ENCODE measurements around the gene FARS2.
A peak's percentile ranks its signal among the peaks of the same experiment; 100 is the strongest.
"Not testable (repeated sequence)": the region's sequence is repeated elsewhere in the genome, so short reads cannot be mapped to it uniquely, and the experiment has no call there.

The FARS2 gene

GRCh38 chr6:5680095-5680494 lies 418.8 kb downstream of the FARS2 start:
- whole genome bisulfite sequencing, 2 experiments (ENCODE audit: insufficient coverage in 2 of 2) = 68 to 69% methylated on average over 3 to 4 of the region's 5 CpGs
- Histone ChIP-seq H3K4me1 (ENCODE audit: control insufficient read depth, insufficient read depth, low read length, poor library complexity, severe bottlenecking) (peaks cover 3% of the 10 kb centered on the region), H3K4me3 (ENCODE audit: extremely low read depth, insufficient read depth, low read length, poor library complexity, severe bottlenecking) (no peak overlapping the region), H3K27ac (ENCODE audit: low read depth, low read length, severe bottlenecking) (no peak overlapping the region), H3K9me3 (ENCODE audit: control insufficient read depth, low read length) (no peaks in the 10 kb centered on the region), H3K36me3 (ENCODE audit: control insufficient read depth, insufficient read depth, low read length) (no peaks in the 10 kb centered on the region)

GRCh38 chr6:5681480-5681879 lies 420.2 kb downstream of the FARS2 start:
- no peaks in the 10 kb centered on the region for H3K9me3 ChIP-seq (ENCODE audit: control insufficient read depth, low read length)
- peaks cover 3% of the 10 kb centered on the region for H3K4me1 ChIP-seq (ENCODE audit: control insufficient read depth, insufficient read depth, low read length, poor library complexity, severe bottlenecking)
- H3K36me3 ChIP-seq (ENCODE audit: control insufficient read depth, insufficient read depth, low read length) = no peaks in the 10 kb centered on the region
- 78 to 93% methylated on average over 2 of the region's 4 CpGs for WGBS, 2 experiments (ENCODE audit: insufficient coverage in 2 of 2)
- H3K4me3 ChIP-seq (ENCODE audit: extremely low read depth, insufficient read depth, low read length, poor library complexity, severe bottlenecking) = no peak overlapping the region
- H3K27ac ChIP-seq (ENCODE audit: low read depth, low read length, severe bottlenecking) = no peak overlapping the region

GRCh38 chr6:5682530-5682929 lies 421.2 kb downstream of the FARS2 start:
- no peak overlapping the region for H3K4me3 ChIP-seq (ENCODE audit: extremely low read depth, insufficient read depth, low read length, poor library complexity, severe bottlenecking)
- H3K27ac ChIP-seq (ENCODE audit: low read depth, low read length, severe bottlenecking) = no peak overlapping the region
- H3K9me3 ChIP-seq (ENCODE audit: control insufficient read depth, low read length) = no peaks in the 10 kb centered on the region
- 94 to 96% methylated on average over 4 of the region's 4 CpGs for WGBS, 2 experiments (ENCODE audit: insufficient coverage in 2 of 2)
- H3K4me1 ChIP-seq (ENCODE audit: control insufficient read depth, insufficient read depth, low read length, poor library complexity, severe bottlenecking) = peaks cover 3% of the 10 kb centered on the region
- no peaks in the 10 kb centered on the region for H3K36me3 ChIP-seq (ENCODE audit: control insufficient read depth, insufficient read depth, low read length)

- H3K4me1 ChIP-seq (ENCODE audit: control insufficient read depth, insufficient read depth, low read length, poor library complexity, severe bottlenecking); H3K36me3 ChIP-seq (ENCODE audit: control insufficient read depth, insufficient read depth, low read length); H3K9me3 ChIP-seq (ENCODE audit: control insufficient read depth, low read length); H3K27ac ChIP-seq (ENCODE audit: low read depth, low read length, severe bottlenecking); H3K4me3 ChIP-seq (ENCODE audit: extremely low read depth, insufficient read depth, low read length, poor library complexity, severe bottlenecking): not testable (repeated sequence)
- WGBS, 2 experiments (ENCODE audit: insufficient coverage in 2 of 2) = 62 to 67% methylated on average over 3 of the region's 5 CpGs
Observed at GRCh38 chr6:5683747-5684146, 422.4 kb downstream of the FARS2 start.

GRCh38 chr6:5684320-5685053 lies 423.2 kb downstream of the FARS2 start:
- Histone ChIP-seq H3K4me3 (ENCODE audit: extremely low read depth, insufficient read depth, low read length, poor library complexity, severe bottlenecking) (no peak overlapping the region), H3K27ac (ENCODE audit: low read depth, low read length, severe bottlenecking) (no peak overlapping the region), H3K36me3 (ENCODE audit: control insufficient read depth, insufficient read depth, low read length) (no peaks in the 10 kb centered on the region), H3K4me1 (ENCODE audit: control insufficient read depth, insufficient read depth, low read length, poor library complexity, severe bottlenecking) (peaks cover 3% of the 10 kb centered on the region), H3K9me3 (ENCODE audit: control insufficient read depth, low read length) (no peaks in the 10 kb centered on the region)
- 87 to 96% methylated on average over 3 to 4 of the region's 6 CpGs for WGBS, 2 experiments (ENCODE audit: insufficient coverage in 2 of 2)

GRCh38 chr6:5693225-5694145 lies 432.2 kb downstream of the FARS2 start:
- Histone ChIP-seq H3K4me1 (ENCODE audit: control insufficient read depth, insufficient read depth, low read length, poor library complexity, severe bottlenecking) (peaks cover 6% of the 10 kb centered on the region), H3K36me3 (ENCODE audit: control insufficient read depth, insufficient read depth, low read length) (no peaks in the 10 kb centered on the region), H3K9me3 (ENCODE audit: control insufficient read depth, low read length) (peaks cover 4% of the 10 kb centered on the region), H3K27ac (ENCODE audit: low read depth, low read length, severe bottlenecking) (no peak overlapping the region), H3K4me3 (ENCODE audit: extremely low read depth, insufficient read depth, low read length, poor library complexity, severe bottlenecking) (no peak overlapping the region)
- WGBS, 2 experiments (ENCODE audit: insufficient coverage in 2 of 2) = 95 to 96% methylated on average over 8 to 10 of the region's 13 CpGs

- H3K27ac ChIP-seq (ENCODE audit: low read depth, low read length, severe bottlenecking) = peak overlapping the region; percentile 74
- no peaks in the 10 kb centered on the region for H3K36me3 ChIP-seq (ENCODE audit: control insufficient read depth, insufficient read depth, low read length)
- peaks cover 5% of the 10 kb centered on the region for H3K9me3 ChIP-seq (ENCODE audit: control insufficient read depth, low read length)
- peaks cover 6% of the 10 kb centered on the region for H3K4me1 ChIP-seq (ENCODE audit: control insufficient read depth, insufficient read depth, low read length, poor library complexity, severe bottlenecking)
- 86% methylated on average over 3 of the region's 12 CpGs; no CpG with 5 or more reads in 1 of the 2 experiments for WGBS, 2 experiments (ENCODE audit: insufficient coverage in 2 of 2)
- H3K4me3 ChIP-seq (ENCODE audit: extremely low read depth, insufficient read depth, low read length, poor library complexity, severe bottlenecking) = no peak overlapping the region
Observed at GRCh38 chr6:5695260-5696245, 434.2 kb downstream of the FARS2 start.

- H3K27ac ChIP-seq (ENCODE audit: low read depth, low read length, severe bottlenecking) = no peak overlapping the region
- H3K9me3 ChIP-seq (ENCODE audit: control insufficient read depth, low read length) = peaks cover 5% of the 10 kb centered on the region
- H3K4me3 ChIP-seq (ENCODE audit: extremely low read depth, insufficient read depth, low read length, poor library complexity, severe bottlenecking) = no peak overlapping the region
- peaks cover 6% of the 10 kb centered on the region for H3K4me1 ChIP-seq (ENCODE audit: control insufficient read depth, insufficient read depth, low read length, poor library complexity, severe bottlenecking)
- no peaks in the 10 kb centered on the region for H3K36me3 ChIP-seq (ENCODE audit: control insufficient read depth, insufficient read depth, low read length)
Observed at GRCh38 chr6:5697508-5697907, 436.2 kb downstream of the FARS2 start.

- WGBS, 2 experiments (ENCODE audit: insufficient coverage in 2 of 2) = 100% methylated on average over 1 to 2 of the region's 4 CpGs
- no peak overlapping the region for H3K4me3 ChIP-seq (ENCODE audit: extremely low read depth, insufficient read depth, low read length, poor library complexity, severe bottlenecking)
- no peak overlapping the region for H3K27ac ChIP-seq (ENCODE audit: low read depth, low read length, severe bottlenecking)
- no peaks in the 10 kb centered on the region for H3K36me3 ChIP-seq (ENCODE audit: control insufficient read depth, insufficient read depth, low read length)
- peaks cover 5% of the 10 kb centered on the region for H3K9me3 ChIP-seq (ENCODE audit: control insufficient read depth, low read length)
- H3K4me1 ChIP-seq (ENCODE audit: control insufficient read depth, insufficient read depth, low read length, poor library complexity, severe bottlenecking) = peaks cover 6% of the 10 kb centered on the region
Observed at GRCh38 chr6:5698318-5698717, 437.0 kb downstream of the FARS2 start.

GRCh38 chr6:5699064-5699463 lies 437.8 kb downstream of the FARS2 start:
- not testable (repeated sequence) for H3K4me3 ChIP-seq (ENCODE audit: extremely low read depth, insufficient read depth, low read length, poor library complexity, severe bottlenecking); H3K36me3 ChIP-seq (ENCODE audit: control insufficient read depth, insufficient read depth, low read length); H3K27ac ChIP-seq (ENCODE audit: low read depth, low read length, severe bottlenecking); H3K4me1 ChIP-seq (ENCODE audit: control insufficient read depth, insufficient read depth, low read length, poor library complexity, severe bottlenecking); H3K9me3 ChIP-seq (ENCODE audit: control insufficient read depth, low read length)

All from mesodermal cell (in vitro differentiated cells).